Activated CD4-positive, alpha-beta T cell treated with anti-CD3 and anti-CD28 coated beads for 48 hours (primary cell): ENCODE results near the gene RAPSN.

Experiments
- DNase-seq: peaks from one replicate; pipeline ENCODE4 v3.0.0-alpha.2; 2020

RAPSN gene

DNA sequence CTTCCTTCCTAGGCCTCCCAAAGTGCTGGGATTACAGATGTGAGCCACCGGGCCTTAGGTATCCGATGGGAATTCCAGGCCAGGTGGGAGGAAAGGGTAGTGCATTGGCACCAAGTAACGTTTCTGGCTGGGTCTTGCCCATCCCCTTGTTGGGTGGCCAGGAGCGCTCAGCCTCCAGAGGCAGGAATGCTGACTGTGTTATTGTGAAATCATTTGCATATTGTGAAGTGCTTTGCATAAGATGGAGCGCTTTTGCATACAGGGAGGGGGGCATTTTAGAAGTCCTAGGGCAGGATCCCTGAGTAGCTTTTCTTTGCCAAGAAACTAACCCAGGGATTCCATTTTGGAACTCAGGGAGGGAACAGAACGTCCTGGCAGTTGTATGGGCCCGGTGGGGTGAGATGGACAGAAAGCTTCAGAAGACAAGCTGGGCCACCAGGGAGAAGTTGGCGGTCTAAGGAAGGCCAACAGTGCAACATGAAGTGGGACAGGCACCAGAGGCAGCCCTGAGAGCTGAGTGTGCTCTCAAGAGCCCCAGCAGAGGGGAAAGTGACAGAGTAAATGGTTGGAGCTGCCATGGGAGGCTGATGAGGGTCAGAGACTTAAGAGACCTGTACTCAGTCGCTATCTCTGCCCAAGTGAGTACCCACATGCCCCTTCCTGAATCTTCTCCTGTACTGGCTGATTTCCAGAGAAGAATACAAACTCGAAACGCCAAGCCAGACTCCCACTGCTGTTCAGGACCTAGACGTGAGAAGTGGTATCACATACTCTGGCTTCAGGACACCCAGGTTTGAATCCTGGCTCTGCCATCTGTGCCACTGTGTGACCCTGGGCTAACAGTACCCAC lies 41.8 kb downstream of the RAPSN start:
- DNase-seq: no peak

DNA sequence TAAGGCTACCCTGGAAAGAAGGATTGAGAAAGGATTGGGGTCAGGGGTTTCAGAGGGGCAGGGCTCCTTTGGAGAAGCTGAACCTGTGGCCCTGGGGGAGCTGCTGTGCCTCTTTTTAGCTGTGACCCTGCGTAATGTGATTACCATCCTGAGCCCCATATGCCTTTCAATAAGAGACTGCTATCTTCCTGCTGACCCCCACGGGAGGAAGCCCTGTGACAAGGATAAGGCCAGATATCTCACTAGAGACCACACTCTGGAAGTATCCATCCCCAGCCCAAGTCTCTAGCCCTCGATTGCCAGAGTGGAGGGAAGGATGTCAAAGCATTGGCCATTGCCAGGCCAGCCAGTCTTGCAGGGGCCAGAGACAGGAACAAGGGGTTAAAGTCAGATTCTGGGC lies 45.4 kb downstream of the RAPSN start:
- no peak for DNase-seq

DNA sequence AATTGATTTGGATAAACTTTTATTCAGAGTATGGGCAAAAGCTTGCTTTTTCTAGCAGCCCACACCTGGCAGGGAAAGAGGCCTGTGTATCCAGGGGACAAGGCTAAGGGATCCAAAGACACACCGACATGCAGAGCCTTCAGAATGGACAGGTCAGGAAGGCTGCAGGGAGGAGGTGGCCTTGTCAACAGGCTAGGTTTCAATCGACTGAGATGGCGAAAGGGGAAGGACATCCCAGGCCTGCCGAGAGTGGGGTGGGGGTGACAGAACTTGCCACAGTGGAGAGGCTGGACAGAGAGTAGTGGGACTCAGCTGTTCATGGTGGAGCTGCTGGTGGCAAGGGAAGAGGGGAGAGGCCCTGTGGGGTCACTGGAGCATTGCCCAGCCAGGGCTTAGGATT lies 45.8 kb downstream of the RAPSN start:
- DNase-seq: no peak

DNA sequence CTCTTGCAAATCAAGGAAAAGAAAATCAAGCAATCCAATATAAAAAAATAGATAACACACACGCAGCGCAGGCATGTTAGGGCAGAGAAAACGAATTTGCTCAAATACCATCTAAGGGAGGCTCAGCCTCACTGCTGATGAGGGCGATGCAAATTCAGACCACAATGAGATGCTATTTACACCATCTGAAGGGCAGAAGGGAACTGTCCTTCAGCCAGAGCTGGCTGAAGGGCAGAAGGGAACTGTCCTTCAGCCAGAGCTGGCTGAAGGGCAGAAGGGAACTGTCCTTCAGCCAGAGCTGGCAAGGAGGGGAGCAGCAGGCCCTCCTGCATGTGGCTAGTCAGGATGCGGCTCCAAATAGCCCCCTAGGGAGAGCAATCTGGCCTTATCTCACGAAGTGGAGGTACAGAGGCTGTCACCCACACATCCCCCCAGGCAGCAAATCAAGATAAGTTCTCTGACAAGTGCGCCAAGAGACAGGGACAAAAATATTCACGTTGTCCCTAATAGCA lies 48.1 kb downstream of the RAPSN start:
- DNase-seq: no peak

DNA sequence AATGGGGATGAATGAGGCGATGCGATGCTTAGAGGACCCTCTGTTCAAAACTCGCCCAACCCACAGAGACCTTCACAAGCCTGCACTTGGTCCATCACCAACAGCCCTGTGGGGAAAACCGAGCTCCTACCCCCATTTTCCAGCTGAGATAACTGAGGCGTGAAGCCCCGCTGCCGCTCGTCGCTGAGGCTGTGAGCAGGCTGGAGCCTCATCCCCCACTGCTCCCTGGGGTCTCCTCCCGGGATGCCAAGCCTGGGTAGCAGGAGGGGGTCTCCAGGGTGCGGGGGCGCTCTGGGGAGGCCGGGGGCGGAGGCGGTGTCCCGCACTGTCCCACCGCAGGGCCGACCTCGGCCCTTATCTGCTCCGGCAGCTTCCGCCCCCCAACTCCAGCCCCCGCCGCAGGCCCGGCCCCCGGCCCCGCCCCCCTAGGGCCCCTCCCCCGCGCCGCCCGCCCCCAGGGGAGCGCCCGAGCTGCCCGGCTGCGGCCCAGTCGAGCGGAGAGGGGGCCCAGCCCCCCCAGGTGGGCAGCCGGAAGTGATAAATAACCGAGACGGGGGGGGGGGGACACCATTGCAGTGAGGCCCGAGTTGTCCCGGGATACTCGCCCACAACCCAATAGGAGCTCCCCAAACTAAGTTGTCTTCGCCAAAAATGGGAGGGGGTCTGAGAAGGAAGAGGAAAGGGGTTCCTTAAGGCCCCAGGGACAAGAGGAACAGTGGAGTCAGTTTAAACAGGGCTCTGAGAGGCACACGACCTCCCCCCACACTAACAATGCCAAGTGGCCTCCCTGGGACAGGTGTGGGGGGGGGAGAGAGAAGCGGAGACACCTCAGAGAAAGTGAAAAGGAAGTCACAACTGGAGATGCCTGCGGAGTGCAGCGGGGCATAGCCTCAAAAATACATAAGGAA lies 48.8 kb downstream of the RAPSN start:
- DNase-seq: no peak

DNA sequence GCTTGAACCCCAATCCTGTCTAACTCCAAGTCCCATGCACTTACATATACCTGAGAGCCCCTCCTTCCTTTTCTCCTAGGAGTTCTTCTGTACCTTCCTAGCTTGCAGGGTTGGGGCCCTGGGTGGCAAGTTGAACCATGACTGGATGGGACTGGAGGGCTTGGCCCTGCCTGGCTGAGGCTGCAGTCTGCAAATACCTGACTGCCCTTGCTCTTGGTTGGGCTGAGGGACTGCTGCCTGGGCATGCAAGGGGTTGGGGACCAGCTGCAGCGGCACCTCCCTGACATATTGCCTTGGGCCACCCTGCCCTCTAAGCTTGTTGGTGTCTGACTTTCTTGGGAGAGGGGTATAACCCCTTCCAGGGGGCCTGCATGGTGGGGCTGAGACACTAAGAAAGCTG lies 50.4 kb downstream of the RAPSN start:
- no peak for DNase-seq

DNA sequence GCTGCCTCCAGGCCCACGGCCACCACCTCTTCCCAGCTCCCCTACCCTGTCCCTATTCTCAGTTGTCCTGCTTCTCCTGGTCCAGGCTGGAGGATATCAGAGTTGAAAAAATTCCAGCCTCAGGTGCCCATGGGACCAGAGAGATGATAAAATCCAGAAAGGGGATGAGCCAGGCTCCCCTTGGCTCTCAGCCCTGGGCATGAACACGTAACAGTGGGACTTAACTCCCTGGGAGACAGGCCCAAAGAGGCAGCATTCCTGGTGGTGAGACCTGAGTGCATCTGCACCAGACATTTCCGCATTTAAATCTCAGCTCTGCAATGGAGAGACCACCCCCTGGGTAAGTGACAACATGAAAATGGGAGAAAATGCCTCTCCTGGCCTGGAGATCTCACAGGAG lies 50.9 kb downstream of the RAPSN start:
- no peak for DNase-seq

DNA sequence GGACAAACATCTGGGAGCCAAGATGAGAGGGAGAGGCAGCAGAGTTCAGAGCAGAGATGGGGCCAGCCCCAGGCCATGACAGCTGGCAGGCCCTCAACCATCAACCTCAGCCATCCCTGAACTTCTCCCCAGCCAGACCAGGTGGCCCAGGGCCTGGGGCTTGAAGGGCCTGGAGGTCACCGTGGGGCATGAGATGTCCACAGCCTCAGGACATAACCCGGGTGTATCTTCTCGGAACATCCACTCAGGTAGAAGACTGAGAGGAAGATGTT lies 53.0 kb downstream of the RAPSN start:
- DNase-seq: no peak

DNA sequence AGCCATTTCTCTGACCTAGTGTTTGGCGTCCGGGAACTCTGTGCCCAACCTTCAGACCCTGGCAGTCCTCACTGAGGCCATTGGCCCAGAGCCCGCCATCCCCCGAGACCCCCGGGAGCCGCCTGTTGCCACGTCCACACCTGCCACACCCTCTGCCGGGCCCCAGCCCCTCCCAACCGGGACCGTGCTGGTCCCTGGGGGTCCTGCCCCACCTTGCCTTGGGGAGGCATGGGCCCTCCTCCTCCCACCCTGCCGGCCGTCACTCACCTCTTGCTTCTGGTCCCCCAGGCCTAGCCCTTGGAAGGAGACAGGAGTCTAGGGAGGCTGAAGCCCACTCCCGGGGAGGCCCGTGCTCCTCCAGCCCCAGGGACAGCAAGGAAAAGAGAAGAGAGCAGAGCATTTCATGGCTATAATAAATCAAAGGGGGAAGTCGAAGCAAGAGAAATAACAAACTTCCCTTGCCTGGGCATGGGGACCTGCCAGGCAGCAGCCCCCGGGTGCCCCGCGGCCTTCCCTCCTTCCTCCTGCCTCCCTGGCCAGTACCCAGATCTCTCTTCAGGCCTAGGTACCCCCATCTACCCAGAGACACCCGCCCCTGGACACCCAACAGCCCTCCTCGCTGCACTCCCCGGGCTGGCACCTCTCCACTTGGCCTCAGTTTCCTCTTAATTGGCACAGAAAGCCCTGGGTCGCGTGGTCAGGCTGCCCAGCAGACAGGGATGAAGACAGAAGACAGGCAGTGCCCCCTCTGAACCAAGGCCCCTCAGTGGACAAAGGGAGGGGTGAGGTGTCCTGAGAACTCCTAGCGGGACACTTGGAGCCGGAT lies 53.5 kb downstream of the RAPSN start:
- no peak for DNase-seq

DNA sequence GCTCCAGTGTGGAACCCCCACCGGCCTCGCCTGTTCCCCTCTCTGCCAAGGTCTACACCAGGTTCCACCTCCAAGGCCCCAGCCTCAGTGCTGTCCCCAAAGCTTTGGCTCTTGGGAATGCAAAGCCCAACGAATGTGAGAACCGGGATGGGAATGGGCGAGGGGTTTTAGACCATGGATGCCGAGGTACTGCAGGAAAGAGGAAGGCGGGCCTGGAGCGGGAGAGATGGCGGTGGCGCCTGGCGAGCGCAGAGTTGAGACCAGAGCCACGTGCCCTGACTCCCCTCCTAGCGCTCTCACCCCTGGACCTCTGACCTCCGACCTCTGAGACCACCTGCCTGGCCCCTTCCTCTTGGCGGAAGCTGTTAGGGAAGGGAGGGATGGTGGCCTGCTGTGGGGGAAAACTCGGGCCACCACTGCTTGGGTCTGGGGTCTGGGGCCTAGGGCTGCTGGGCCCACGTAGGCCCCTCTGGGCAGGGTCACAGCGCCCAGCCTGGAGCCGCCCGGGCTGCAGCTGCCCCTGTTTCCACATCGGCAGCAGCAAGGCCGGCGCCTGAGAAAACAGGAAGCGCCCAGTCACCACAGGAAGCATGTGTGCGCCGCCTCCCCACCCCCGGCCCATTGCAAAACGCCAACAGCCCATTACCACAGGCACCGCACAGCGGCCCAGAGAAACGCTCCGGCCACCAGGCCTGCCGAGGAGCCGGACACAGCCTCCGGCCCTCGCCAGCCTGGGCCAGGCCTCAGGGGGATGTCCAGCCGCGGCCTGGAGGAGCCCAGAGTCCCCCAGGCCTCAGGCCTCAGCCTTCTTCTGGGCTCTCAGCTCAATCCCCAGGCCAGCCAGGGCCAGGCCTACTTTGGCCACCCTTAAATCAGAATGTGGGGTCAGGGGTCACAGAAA lies 54.4 kb downstream of the RAPSN start:
- peak; percentile 72 for DNase-seq

DNA sequence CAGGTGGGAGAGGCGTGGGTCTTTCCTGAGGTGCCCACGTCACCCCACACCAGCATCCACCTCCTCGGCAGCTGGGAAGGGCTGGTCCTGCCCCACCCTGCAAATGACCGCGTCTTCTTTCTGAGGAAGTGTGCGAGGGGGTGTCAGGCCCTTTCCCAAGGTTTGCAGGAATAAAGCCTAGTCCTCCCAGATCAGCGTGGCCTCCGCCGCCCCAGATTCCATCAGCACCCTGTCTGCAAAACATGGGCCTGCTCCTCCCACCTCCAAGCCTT lies 55.0 kb downstream of the RAPSN start:
- no peak for DNase-seq

DNA sequence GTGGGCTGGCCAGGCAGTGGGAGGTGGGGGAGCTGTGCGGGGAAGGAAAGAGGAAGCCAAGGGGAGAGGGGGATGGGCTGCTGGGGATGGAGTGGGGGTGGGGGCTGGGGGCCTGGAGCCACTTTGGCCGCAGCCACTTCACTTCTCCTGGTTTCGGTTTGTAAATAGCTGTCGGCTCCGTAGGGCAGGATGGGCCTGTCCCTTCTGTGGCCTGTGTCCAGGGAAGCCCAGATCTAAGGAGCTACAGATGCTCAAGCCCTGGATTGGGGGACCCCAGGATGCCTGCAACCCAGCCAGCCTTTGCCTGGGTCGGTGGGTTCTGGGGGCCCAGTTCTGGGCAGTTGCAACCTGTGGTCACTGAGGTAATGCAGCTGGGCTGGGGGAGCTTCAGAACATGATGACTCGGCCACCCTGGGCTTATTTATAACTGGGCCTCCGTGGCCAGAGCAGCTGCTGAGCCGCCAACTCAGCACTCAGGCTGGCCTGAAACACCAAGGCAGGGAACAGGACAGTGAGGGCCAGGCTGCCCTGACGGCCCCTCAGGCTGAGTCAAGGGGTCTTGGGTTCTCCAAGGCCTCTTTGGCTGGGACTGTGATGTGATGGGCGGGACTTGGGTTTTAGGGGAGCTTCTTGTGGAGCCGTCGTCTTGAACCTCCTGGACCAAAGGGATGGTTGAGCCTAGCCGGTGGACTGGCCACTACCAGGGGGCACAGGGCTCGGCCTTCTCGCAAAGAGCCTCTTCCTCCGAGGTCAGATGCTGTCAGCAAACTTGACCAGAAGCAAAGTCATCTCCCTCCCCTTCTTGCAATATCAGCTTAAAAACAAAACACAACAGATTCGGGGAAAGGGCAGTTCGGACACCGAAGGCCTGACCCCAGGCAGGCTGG lies 55.5 kb downstream of the RAPSN start:
- DNase-seq: no peak

DNA sequence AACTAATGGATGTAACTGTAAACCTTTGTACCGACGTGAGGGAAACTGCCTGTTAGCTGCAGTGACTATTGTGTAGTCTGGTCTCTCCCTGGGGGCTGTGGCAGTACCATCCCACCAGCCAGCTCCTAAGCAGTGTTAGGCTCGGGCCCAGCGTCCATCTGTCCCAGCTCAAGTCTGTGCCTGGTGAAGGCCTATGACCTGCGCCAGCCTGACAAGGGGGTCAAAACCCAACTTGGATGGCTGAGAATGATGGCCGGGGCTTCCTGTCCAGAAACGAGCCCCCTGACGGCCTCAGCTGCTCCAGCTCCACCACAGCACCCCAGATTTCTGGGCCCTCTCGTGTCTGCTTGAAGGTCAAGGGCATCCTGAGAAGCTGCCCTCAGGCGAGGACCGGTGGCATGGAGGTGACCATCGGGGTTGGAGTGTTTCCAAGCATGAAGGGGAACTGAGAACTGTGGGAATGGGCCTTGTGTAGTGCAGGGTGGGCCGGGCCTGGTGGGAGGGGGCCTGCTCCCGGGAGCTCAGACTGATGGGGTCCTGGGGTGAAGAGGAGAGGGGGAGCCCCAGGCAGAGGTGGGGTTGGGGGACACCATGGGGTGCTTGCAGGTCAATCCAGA lies 56.3 kb downstream of the RAPSN start:
- DNase-seq: no peak

DNA sequence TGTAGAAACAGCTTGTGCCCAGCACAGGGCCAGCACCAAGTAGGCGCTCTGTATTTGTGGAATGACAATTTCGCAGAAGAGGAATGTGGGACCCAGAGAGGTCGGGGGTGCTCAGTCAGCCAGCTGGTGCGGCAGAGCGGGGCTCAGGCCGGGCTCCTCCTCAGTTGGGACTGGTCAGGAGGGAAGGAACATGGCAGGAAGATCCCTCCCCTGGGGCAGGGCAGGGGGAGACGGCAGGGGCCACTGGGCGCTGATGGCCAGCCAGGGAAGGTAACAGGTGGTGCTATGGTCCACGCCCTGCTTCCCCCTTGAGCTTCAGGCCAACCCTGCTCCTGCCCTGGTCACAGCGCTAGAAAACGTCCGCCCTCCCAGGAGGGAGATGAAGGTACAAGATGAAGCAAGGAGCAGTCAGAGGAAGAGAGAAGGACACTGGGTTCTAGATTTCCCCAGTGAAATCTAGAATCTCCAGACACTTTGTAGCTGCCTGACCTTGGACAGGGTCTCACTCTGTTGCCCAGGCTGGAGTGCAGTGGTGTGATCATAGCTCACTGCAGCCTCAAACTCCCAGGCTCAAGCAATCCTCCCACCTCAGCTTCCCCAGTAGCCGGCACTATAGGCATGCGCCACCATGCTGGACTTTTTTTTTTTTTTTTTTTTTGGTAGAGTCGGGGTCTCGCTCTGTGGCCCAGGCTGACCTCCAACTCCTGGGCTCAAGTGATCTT lies 57.1 kb downstream of the RAPSN start:
- no peak for DNase-seq

DNA sequence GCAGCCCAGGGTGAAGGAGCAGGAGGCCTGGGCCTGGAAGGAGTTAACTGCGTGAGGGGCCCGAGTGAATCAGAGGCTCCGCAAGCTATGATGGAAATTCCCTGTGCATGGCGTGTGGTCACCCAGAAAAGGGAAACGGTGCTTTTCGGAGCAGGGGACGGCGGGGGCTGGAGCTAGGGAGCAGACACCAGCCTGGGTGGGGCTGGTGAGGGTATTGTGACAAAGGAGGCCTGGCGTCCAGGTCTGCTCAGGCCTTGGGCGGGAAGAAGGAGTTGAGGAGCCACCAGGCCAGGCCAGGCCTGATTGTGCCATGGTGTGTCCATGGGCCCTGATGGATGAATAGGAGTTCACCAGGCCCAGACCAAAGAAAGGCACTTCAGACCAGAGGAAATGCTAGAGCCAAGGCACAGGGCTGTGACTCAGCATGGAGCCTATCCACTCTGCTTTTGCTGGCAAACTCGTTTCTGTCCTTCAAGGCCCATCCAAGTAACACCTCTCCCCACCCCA lies 57.8 kb downstream of the RAPSN start:
- no peak for DNase-seq

DNA sequence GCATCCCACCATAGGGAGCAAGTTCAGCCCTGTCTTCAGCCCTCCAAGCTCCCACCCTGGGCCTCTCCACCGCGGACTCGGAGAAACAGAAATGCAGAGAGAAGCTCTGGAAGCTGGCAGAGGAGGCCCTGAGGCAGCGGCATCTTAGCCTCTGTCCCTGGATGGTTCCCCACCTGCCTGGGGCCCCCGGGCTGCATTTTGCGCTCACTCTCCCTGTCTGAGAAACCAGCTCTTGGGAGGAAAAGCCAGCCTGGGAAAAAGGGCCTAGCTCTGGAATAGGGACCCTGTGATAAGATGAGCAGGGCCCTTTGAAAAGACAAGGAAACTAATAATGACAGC lies 58.5 kb downstream of the RAPSN start:
- no peak for DNase-seq

DNA sequence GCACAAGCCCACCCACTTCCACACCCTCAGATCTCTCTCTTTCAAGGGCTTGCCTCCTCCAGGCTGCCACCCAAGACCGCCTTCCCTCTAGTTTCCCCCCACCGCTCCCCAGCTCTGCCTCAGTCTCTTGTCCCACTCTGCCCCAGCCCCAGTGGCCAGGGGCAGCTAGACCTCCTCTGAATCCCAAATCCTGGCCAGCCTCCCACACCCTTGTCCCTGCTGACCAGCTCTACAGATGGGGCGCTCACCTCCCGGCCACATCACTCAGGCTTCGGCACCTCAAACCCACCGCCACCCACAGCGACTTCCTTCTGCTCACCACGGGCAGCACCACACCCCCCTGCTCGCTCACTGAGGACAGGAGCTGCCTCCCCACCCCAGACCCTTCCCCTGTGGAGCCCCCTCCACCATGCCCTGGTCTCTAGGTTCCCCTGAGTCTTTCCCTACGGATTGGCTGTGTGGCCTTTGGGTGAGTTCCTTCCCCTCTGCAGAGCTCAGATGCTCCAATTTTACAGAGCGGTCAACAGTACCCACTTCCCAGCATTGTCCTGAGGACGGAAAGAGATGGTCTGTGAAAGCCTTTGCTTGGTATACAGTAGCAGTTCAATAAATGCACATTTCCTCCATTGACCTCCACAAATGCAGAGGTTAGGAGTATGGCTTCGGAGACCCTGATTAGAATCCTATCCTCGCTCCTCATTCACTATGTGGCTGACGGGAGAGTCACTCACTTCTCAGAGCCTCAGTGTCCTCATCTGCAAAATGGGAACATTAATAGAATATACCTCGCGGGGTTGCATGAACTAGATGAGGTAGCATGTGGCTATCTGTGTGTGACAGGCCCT lies 59.1 kb downstream of the RAPSN start:
- DNase-seq: no peak

DNA sequence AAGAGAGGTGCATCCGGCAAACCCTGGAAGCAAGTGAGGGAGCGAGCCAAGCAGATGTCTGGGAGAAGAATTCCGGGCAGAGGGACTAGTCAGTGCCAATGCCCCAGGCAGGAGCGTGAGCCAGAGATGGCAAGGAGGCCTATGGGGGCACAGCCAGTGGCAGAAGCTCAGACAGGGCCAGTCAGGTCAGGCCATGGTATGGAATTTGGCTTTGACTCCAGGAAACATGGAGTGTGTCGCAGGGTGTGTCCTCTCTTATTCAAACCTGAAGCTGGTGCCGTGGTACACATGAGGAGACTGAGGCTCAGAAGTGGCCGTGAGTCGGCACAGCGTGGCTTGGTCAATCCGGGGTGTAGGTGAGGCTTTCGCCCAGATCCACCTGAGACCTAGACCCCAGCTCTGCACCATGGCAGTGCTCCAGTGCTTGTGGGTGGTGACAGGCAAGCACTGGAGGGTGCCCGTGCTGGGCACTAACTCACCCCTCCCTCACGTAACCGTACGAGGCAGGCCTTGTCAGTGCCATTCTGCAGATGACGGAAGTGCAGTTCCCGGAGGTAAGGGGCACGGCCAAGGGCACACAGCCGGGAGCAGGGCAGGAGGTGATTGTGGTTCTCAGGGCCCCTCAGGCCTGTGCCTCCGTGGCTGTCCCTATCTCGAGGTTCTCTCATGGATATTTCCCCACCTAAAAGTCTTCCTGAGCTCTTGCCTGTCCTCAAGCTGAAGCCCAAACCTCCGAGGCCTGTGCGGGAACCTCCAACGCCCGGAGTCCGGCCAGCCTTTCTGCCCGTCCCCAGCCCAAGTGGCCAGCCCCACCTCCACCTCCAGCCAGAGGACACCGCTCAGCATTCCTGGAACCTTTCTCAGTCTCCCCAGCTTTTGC lies 60.0 kb downstream of the RAPSN start:
- DNase-seq: no peak
